B cell (primary cell): ENCODE measurements around the gene MAN2A2.

Experiments
- CTCF ChIP-seq: fragments of 200-600 bp; IDR thresholded peaks from one replicate; pipeline ENCODE4 v1.8.0; 2022; ENCODE audit warnings: antibody characterized with exemption, mild to moderate bottlenecking
- EZH2 ChIP-seq: IDR thresholded peaks from 2 replicates; pipeline ENCODE4 v1.6.1; 2012; ENCODE audit warnings: borderline replicate concordance, low read depth, mild to moderate bottlenecking, moderate library complexity, low read length; ENCODE audit not compliant: insufficient read depth, poor library complexity, severe bottlenecking

- TF ChIP-seq CTCF: no peak
- no peak for TF ChIP-seq EZH2
Observed at GRCh38 chr15:90875549-90875981, 27.5 kb upstream of the MAN2A2 start.
